H9 (cell line): ENCODE measurements around the gene FBXO42. TPM values are rescaled to one million over a fixed set of nuclear protein-coding genes. Genes with fewer than 3 reads are reported as not detected.
A peak's percentile ranks its signal among the peaks of the same experiment; 100 is the strongest.

Experiments
- DNase-seq: peaks from one replicate; pipeline ENCODE4 v3.0.0-alpha.2; 2017
- H2AFZ ChIP-seq: one replicate; pipeline ENCODE4 v1.6.1; 2013; ENCODE audit warnings: mild to moderate bottlenecking, low read length, control low read depth, moderate library complexity
- H2AK5ac ChIP-seq: 2 replicates; pipeline ENCODE4 v1.6.1; 2013; ENCODE audit warnings: low read length, control low read depth, mixed read lengths; ENCODE audit not compliant: insufficient read length
- H2BK120ac ChIP-seq: one replicate; pipeline ENCODE4 v1.6.1; 2013; ENCODE audit warnings: low read depth, mild to moderate bottlenecking, low read length, control low read depth, inconsistent platforms; ENCODE audit not compliant: poor library complexity, severe bottlenecking
- H2BK12ac ChIP-seq: 2 replicates; pipeline ENCODE4 v1.6.1; 2013; ENCODE audit warnings: low read length, control low read depth, mixed read lengths, low read depth; ENCODE audit not compliant: insufficient read length
- H2BK15ac ChIP-seq: 2 replicates; pipeline ENCODE4 v1.6.1; 2013; ENCODE audit warnings: low read depth, low read length, control low read depth
- H2BK20ac ChIP-seq: one replicate; pipeline ENCODE4 v1.6.1; 2013; ENCODE audit warnings: low read depth, mild to moderate bottlenecking, low read length, control low read depth, inconsistent platforms; ENCODE audit not compliant: poor library complexity, severe bottlenecking
- H2BK5ac ChIP-seq: 2 replicates; pipeline ENCODE4 v1.6.1; 2013; ENCODE audit warnings: low read length, control low read depth, mixed read lengths; ENCODE audit not compliant: insufficient read length
- H3K14ac ChIP-seq: 2 replicates; pipeline ENCODE4 v1.6.1; 2013; ENCODE audit warnings: low read length, control low read depth; ENCODE audit not compliant: insufficient read depth
- H3K18ac ChIP-seq: 2 replicates; pipeline ENCODE4 v1.6.1; 2013; ENCODE audit warnings: low read depth, mild to moderate bottlenecking, mixed read lengths, low read length, control low read depth; ENCODE audit not compliant: insufficient read length
- H3K23ac ChIP-seq: 2 replicates; pipeline ENCODE4 v1.6.1; 2013; ENCODE audit warnings: low read length, control low read depth, mixed read lengths, low read depth; ENCODE audit not compliant: insufficient read length
- H3K23me2 ChIP-seq: 2 replicates; pipeline ENCODE4 v1.6.1; 2013; ENCODE audit warnings: low read depth, mild to moderate bottlenecking, mixed read lengths, low read length, control low read depth; ENCODE audit not compliant: insufficient read length, poor library complexity, severe bottlenecking
- H3K27ac ChIP-seq: 2 replicates; pipeline ENCODE4 v1.5.1; 2013; ENCODE audit warnings: low read length, control low read depth, mixed read lengths, low read depth; ENCODE audit not compliant: insufficient read length
- H3K27me3 ChIP-seq: 2 replicates; pipeline ENCODE4 v1.6.1; 2013; ENCODE audit warnings: low read length, control low read depth, inconsistent platforms; ENCODE audit not compliant: insufficient read depth
- H3K4ac ChIP-seq: 2 replicates; pipeline ENCODE4 v1.6.1; 2013; ENCODE audit warnings: low read depth, mild to moderate bottlenecking, control low read depth, inconsistent platforms, low read length, moderate library complexity
- H3K4me1 ChIP-seq: 2 replicates; pipeline ENCODE4 v1.6.1; 2013; ENCODE audit warnings: low read length, control low read depth, inconsistent platforms; ENCODE audit not compliant: insufficient read depth
- H3K4me2 ChIP-seq: 2 replicates; pipeline ENCODE4 v1.6.1; 2013; ENCODE audit warnings: low read length, control low read depth, mixed read lengths; ENCODE audit not compliant: insufficient read length, insufficient read depth
- H3K56ac ChIP-seq: 2 replicates; pipeline ENCODE4 v1.6.1; 2013; ENCODE audit warnings: low read depth, mild to moderate bottlenecking, mixed read lengths, low read length, control low read depth; ENCODE audit not compliant: insufficient read length
- H3K79me1 ChIP-seq: 2 replicates; pipeline ENCODE4 v1.6.1; 2013; ENCODE audit warnings: low read depth, mild to moderate bottlenecking, moderate library complexity, low read length, control low read depth, inconsistent platforms; ENCODE audit not compliant: insufficient read depth, poor library complexity, severe bottlenecking
- H3K79me2 ChIP-seq: 2 replicates; pipeline ENCODE4 v1.6.1; 2013; ENCODE audit warnings: low read length, control low read depth, inconsistent platforms; ENCODE audit not compliant: insufficient read depth
- H3K9ac ChIP-seq: 2 replicates; pipeline ENCODE4 v1.6.1; 2013; ENCODE audit warnings: low read length, control low read depth, mixed read lengths; ENCODE audit not compliant: insufficient read length; ENCODE audit errors: extremely low read depth
- H3K9me3 ChIP-seq: one replicate; pipeline ENCODE4 v1.6.1; 2013; ENCODE audit warnings: low read depth, low read length, inconsistent platforms; ENCODE audit not compliant: control insufficient read depth
- H3T11ph ChIP-seq: one replicate; pipeline ENCODE4 v1.6.1; 2013; ENCODE audit warnings: mild to moderate bottlenecking, low read length, control low read depth, inconsistent platforms
- H4K20me1 ChIP-seq: one replicate; pipeline ENCODE4 v1.6.1; 2013; ENCODE audit not compliant: control insufficient read depth, insufficient read length, insufficient read depth
- H4K5ac ChIP-seq: 2 replicates; pipeline ENCODE4 v1.6.1; 2013; ENCODE audit warnings: low read depth, mild to moderate bottlenecking, mixed read lengths, low read length, control low read depth; ENCODE audit not compliant: insufficient read length
- H4K8ac ChIP-seq: replicated peaks from 2 replicates; pipeline ENCODE4 v1.6.1; 2013; ENCODE audit warnings: low read length, control low read depth, mixed read lengths, low read depth; ENCODE audit not compliant: insufficient read length
- H4K91ac ChIP-seq: 2 replicates; pipeline ENCODE4 v1.6.1; 2013; ENCODE audit warnings: low read depth, mild to moderate bottlenecking, moderate library complexity, mixed read lengths, low read length, control low read depth; ENCODE audit not compliant: insufficient read length
- H3K27ac Mint-ChIP-seq, 3 experiments: 2 replicates in 2 of 3; 3 replicates in 1 of 3; pipeline ENCODE4 v1.8.0; 2020 to 2021; ENCODE audit warnings: mixed read lengths in 3 of 3, mild to moderate bottlenecking in 1 of 3, moderate library complexity in 1 of 3
- H3K27me3 Mint-ChIP-seq: 2 replicates; pipeline ENCODE4 v1.8.0; 2021; ENCODE audit warnings: low read depth, mild to moderate bottlenecking, moderate library complexity, mixed read lengths
- H3K36me3 Mint-ChIP-seq, 3 experiments: 2 replicates in 2 of 3; 3 replicates in 1 of 3; pipeline ENCODE4 v1.8.0; 2020 to 2021; ENCODE audit warnings: low read depth in 3 of 3, mixed read lengths in 3 of 3; ENCODE audit not compliant: insufficient read depth in 1 of 3
- H3K4me1 Mint-ChIP-seq, 2 experiments: 2 replicates each; pipeline ENCODE4 v1.8.0; 2020; ENCODE audit warnings: mixed read lengths in 2 of 2
- H3K4me3 Mint-ChIP-seq, 2 experiments: 2 replicates in 1 of 2; 3 replicates in 1 of 2; pipeline ENCODE4 v1.8.0; 2020 to 2021; ENCODE audit warnings: mild to moderate bottlenecking in 2 of 2, mixed read lengths in 2 of 2, moderate library complexity in 1 of 2
- H3K9me3 Mint-ChIP-seq, 2 experiments: 2 replicates in 1 of 2; 3 replicates in 1 of 2; pipeline ENCODE4 v1.8.0; 2020; ENCODE audit warnings: mild to moderate bottlenecking in 2 of 2, mixed read lengths in 2 of 2, moderate library complexity in 1 of 2
- WGBS: extraction: QIAGEN DNeasy Blood & Tissue Kit; methylation state at CpG from one replicate; pipeline ENCODE4 v1.1.7; 2013; ENCODE audit warnings: missing lambda C conversion rate, low lambda C conversion rate, mixed read lengths; ENCODE audit not compliant: insufficient read length; ENCODE audit errors: extremely low coverage; 5-methylcytosine and 5-hydroxymethylcytosine counted together
- total RNA-seq: library from RNA; stranded (reverse); gene quantifications from 2 replicates; pipeline ENCODE4 v1.2.1, GENCODE V29; 2021
- TF ChIP-seq, protein P1 (sequence below): fragments of 200-600 bp; sonication (generic); conservative IDR thresholded peaks from 3 replicates; pipeline ENCODE4 v1.8.0; 2021; ENCODE audit warnings: antibody characterized with exemption, mild to moderate bottlenecking

The FBXO42 gene
- total RNA-seq, 1 experiment from 2014 or later: 17.4 TPM

DNA sequence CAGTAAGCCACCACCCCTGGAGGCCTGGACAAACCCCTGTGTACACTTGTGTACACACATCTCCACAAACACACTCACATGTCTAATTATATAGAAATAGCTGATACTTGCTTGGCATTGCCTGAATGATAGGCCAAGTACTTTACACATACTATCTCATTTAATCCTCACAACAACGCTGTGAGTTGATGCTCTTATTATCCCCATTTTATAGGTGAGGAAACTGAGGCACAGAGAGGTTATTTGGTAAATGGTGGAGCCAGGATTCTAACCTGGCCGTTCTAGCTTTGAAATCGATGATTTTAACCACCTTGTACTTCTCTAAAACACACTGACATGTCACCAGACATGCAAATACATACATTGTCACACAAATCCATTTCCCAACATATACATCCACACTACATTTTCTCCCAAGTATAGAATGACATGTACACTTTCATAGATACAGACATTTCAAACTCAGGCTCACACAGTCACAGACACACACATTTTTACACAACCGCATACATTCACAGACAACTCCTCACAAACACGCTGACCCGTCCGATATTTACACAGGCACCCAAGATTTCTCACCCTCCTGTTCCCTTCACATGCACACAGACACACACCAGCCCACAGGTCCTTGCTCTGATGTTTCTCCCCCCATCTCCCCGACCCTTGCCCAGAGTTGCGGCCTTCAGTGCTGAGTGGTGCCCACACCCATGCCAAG, 143.0 kb downstream of the FBXO42 start:
- Histone ChIP-seq H3K27me3 (no peaks in the 10 kb centered on the region), H3K18ac (no peak overlapping the region), H2BK12ac (no peak overlapping the region), H3K9me3 (no peaks in the 10 kb centered on the region), H3K4me1 (peaks cover 10% of the 10 kb centered on the region; the same call in 1 of the 2 replicates), H3K14ac (no peak overlapping the region), H3K27ac (no peak overlapping the region), H4K91ac (no peak overlapping the region), H2BK120ac (no peak overlapping the region), H2BK15ac (no peak overlapping the region), H3K23ac (no peak overlapping the region), H3K4me2 (no peak overlapping the region), H3K79me1 (peaks cover 2% of the 10 kb centered on the region), H2BK5ac (no peak overlapping the region), H3K23me2 (peaks cover 21% of the 10 kb centered on the region), H3K9ac (no peak overlapping the region), H2AFZ (no peak overlapping the region), H3K4ac (no peak overlapping the region), H2AK5ac (no peak overlapping the region), H3K56ac (no peak overlapping the region), H3K79me2 (no peaks in the 10 kb centered on the region; the same call in 1 of the 2 replicates), H4K5ac (no peak overlapping the region), H2BK20ac (no peak overlapping the region), H4K8ac (no peak overlapping the region), H4K20me1 (no peaks in the 10 kb centered on the region), H3T11ph (no peak overlapping the region)
- peak overlapping the region in 1 of 2 experiments; percentile 47; a peak in 3 of 5 replicates for H3K4me3 Mint-ChIP-seq
- no peaks in the 10 kb centered on the region for H3K9me3 Mint-ChIP-seq
- peaks cover 0 to 11% (median 5%) of the 10 kb centered on the region in 3 experiments; a peak in 4 of 7 replicates for H3K36me3 Mint-ChIP-seq
- DNase-seq: no peak
- no CpG with 5 or more reads among the region's 9 CpGs for WGBS
- no peaks in the 10 kb centered on the region for H3K27me3 Mint-ChIP-seq
- no peak overlapping the region; a peak in 2 of 7 replicates for H3K27ac Mint-ChIP-seq
- TF ChIP-seq, protein P1, sequence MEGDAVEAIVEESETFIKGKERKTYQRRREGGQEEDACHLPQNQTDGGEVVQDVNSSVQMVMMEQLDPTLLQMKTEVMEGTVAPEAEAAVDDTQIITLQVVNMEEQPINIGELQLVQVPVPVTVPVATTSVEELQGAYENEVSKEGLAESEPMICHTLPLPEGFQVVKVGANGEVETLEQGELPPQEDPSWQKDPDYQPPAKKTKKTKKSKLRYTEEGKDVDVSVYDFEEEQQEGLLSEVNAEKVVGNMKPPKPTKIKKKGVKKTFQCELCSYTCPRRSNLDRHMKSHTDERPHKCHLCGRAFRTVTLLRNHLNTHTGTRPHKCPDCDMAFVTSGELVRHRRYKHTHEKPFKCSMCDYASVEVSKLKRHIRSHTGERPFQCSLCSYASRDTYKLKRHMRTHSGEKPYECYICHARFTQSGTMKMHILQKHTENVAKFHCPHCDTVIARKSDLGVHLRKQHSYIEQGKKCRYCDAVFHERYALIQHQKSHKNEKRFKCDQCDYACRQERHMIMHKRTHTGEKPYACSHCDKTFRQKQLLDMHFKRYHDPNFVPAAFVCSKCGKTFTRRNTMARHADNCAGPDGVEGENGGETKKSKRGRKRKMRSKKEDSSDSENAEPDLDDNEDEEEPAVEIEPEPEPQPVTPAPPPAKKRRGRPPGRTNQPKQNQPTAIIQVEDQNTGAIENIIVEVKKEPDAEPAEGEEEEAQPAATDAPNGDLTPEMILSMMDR: no peak
- H3K4me1 Mint-ChIP-seq: peaks cover 42 to 53% of the 10 kb centered on the region in 2 experiments
